H1 (cell line): ENCODE results near the gene NPTX1. TPM values are rescaled to one million over a fixed set of nuclear protein-coding genes. Genes with fewer than 3 reads are reported as not detected.

Experiments used
- CBX5 ChIP-seq: fragments of 300-800, 300-1000 bp; sonication (generic); IDR thresholded peaks from 2 replicates; pipeline ENCODE4 v1.7.1; 2016; ENCODE audit warnings: antibody characterized with exemption, low read length, low read depth
- FOSL1 ChIP-seq: IDR thresholded peaks from 2 replicates; pipeline ENCODE4 v1.6.1; 2011; ENCODE audit warnings: mild to moderate bottlenecking, low read depth, low read length, moderate library complexity; ENCODE audit not compliant: insufficient read depth
- HDAC6 ChIP-seq: IDR thresholded peaks from one replicate; pipeline ENCODE4 v1.7.1; 2012; ENCODE audit warnings: low read depth, mild to moderate bottlenecking, inconsistent platforms, low read length, moderate library complexity
- JUND ChIP-seq: IDR thresholded peaks from 2 replicates; pipeline ENCODE4 v1.6.1; 2011; ENCODE audit warnings: mild to moderate bottlenecking, improper control_type of control experiment, low read length
- RNF2 ChIP-seq: fragments of 200-900, 300-1000 bp; sonication (generic); IDR thresholded peaks from 2 replicates; pipeline ENCODE4 v1.7.1; 2016; ENCODE audit warnings: borderline replicate concordance, low read depth, mild to moderate bottlenecking, antibody characterized with exemption, low read length; ENCODE audit not compliant: poor library complexity, severe bottlenecking; ENCODE audit errors: missing control alignments
- SAP30 ChIP-seq: fragments of 300-600 bp; sonication (generic); IDR thresholded peaks from 2 replicates; pipeline ENCODE4 v1.7.1; 2012; ENCODE audit warnings: low read length, moderate library complexity, mild to moderate bottlenecking, inconsistent platforms; ENCODE audit not compliant: insufficient read depth, insufficient replicate concordance
- TCF12 ChIP-seq: IDR thresholded peaks from 2 replicates; pipeline ENCODE4 v1.6.1; 2011; ENCODE audit warnings: low read depth, mild to moderate bottlenecking, low read length
- YY1 ChIP-seq: IDR thresholded peaks from 2 replicates; pipeline ENCODE4 v1.6.1; 2011; ENCODE audit warnings: low read depth, mild to moderate bottlenecking, low read length
- polyA plus RNA-seq, 7 experiments: library from polyadenylated mRNA; depleted of rRNA in 3 of 7; stranded (reverse) in 5 of 7; unstranded in 2 of 7; fragments of >200 nt in 5 of 7; fragments of 200-250 nt in 2 of 7; gene quantifications; 1 replicate in 5 of 7; 2 replicates in 1 of 7; 4 replicates in 1 of 7; pipeline versions ENCODE4 v1.2.1 to v1.2.3, GENCODE V29; 2011 to 2013; ENCODE audit warnings: missing spikeins in 2 of 7, mixed read lengths in 2 of 7
- total RNA-seq: library from RNA; stranded (reverse); fragmentation: NEBNext Ultra II Directional; extraction: Animal tissue kit (Norgen Biotek cat#: 25700); gene quantifications from 2 replicates; pipeline ENCODE4 v1.2.1, GENCODE V29; 2021
- TF ChIP-seq, protein P1 (sequence below): fragments of 300-600 bp; sonication (generic); IDR thresholded peaks from 2 replicates; pipeline ENCODE4 v1.7.1; 2012; ENCODE audit warnings: low read length, moderate library complexity, mild to moderate bottlenecking, inconsistent platforms; ENCODE audit not compliant: insufficient replicate concordance
- TF ChIP-seq, protein P2 (sequence below): IDR thresholded peaks from 2 replicates; pipeline ENCODE4 v1.6.1; 2012; ENCODE audit warnings: low read length, inconsistent platforms

The NPTX1 gene
- total and polyA plus RNA-seq, 2 of the 8 experiments (the other 6 are each of a cell fraction or from before 2014, with no cell fraction given): 12.0 to 17.9 TPM

DNA sequence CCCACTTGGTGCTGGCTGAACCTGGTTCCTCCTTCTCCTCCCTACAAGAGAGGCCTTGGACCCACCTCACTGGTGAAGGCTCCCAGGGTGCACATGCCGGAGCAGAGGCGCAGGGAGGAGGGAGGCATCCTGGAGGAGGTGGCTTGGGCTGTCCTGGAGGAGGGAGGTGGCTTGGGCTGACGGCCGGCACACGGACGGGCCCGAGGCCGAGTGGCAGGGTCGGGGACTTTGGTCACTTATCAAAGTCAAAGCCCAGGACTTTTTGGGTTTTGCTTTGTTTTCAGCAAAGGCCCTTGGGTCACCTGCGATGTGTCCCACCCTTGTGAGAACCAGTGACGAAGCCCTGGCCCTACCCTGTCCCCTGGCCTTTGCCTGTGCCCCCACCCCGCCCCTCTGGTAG lies 32.9 kb downstream of the NPTX1 start (continued):
- TF ChIP-seq, protein P1, sequence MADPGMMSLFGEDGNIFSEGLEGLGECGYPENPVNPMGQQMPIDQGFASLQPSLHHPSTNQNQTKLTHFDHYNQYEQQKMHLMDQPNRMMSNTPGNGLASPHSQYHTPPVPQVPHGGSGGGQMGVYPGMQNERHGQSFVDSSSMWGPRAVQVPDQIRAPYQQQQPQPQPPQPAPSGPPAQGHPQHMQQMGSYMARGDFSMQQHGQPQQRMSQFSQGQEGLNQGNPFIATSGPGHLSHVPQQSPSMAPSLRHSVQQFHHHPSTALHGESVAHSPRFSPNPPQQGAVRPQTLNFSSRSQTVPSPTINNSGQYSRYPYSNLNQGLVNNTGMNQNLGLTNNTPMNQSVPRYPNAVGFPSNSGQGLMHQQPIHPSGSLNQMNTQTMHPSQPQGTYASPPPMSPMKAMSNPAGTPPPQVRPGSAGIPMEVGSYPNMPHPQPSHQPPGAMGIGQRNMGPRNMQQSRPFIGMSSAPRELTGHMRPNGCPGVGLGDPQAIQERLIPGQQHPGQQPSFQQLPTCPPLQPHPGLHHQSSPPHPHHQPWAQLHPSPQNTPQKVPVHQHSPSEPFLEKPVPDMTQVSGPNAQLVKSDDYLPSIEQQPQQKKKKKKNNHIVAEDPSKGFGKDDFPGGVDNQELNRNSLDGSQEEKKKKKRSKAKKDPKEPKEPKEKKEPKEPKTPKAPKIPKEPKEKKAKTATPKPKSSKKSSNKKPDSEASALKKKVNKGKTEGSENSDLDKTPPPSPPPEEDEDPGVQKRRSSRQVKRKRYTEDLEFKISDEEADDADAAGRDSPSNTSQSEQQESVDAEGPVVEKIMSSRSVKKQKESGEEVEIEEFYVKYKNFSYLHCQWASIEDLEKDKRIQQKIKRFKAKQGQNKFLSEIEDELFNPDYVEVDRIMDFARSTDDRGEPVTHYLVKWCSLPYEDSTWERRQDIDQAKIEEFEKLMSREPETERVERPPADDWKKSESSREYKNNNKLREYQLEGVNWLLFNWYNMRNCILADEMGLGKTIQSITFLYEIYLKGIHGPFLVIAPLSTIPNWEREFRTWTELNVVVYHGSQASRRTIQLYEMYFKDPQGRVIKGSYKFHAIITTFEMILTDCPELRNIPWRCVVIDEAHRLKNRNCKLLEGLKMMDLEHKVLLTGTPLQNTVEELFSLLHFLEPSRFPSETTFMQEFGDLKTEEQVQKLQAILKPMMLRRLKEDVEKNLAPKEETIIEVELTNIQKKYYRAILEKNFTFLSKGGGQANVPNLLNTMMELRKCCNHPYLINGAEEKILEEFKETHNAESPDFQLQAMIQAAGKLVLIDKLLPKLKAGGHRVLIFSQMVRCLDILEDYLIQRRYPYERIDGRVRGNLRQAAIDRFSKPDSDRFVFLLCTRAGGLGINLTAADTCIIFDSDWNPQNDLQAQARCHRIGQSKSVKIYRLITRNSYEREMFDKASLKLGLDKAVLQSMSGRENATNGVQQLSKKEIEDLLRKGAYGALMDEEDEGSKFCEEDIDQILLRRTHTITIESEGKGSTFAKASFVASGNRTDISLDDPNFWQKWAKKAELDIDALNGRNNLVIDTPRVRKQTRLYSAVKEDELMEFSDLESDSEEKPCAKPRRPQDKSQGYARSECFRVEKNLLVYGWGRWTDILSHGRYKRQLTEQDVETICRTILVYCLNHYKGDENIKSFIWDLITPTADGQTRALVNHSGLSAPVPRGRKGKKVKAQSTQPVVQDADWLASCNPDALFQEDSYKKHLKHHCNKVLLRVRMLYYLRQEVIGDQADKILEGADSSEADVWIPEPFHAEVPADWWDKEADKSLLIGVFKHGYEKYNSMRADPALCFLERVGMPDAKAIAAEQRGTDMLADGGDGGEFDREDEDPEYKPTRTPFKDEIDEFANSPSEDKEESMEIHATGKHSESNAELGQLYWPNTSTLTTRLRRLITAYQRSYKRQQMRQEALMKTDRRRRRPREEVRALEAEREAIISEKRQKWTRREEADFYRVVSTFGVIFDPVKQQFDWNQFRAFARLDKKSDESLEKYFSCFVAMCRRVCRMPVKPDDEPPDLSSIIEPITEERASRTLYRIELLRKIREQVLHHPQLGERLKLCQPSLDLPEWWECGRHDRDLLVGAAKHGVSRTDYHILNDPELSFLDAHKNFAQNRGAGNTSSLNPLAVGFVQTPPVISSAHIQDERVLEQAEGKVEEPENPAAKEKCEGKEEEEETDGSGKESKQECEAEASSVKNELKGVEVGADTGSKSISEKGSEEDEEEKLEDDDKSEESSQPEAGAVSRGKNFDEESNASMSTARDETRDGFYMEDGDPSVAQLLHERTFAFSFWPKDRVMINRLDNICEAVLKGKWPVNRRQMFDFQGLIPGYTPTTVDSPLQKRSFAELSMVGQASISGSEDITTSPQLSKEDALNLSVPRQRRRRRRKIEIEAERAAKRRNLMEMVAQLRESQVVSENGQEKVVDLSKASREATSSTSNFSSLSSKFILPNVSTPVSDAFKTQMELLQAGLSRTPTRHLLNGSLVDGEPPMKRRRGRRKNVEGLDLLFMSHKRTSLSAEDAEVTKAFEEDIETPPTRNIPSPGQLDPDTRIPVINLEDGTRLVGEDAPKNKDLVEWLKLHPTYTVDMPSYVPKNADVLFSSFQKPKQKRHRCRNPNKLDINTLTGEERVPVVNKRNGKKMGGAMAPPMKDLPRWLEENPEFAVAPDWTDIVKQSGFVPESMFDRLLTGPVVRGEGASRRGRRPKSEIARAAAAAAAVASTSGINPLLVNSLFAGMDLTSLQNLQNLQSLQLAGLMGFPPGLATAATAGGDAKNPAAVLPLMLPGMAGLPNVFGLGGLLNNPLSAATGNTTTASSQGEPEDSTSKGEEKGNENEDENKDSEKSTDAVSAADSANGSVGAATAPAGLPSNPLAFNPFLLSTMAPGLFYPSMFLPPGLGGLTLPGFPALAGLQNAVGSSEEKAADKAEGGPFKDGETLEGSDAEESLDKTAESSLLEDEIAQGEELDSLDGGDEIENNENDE: no peak
- TF ChIP-seq HDAC6 (no peak), CBX5 (no peak), YY1 (no peak), SAP30 (no peak), FOSL1 (no peak), JUND (no peak), TCF12 (no peak), RNF2 (no peak)
- TF ChIP-seq, protein P2, sequence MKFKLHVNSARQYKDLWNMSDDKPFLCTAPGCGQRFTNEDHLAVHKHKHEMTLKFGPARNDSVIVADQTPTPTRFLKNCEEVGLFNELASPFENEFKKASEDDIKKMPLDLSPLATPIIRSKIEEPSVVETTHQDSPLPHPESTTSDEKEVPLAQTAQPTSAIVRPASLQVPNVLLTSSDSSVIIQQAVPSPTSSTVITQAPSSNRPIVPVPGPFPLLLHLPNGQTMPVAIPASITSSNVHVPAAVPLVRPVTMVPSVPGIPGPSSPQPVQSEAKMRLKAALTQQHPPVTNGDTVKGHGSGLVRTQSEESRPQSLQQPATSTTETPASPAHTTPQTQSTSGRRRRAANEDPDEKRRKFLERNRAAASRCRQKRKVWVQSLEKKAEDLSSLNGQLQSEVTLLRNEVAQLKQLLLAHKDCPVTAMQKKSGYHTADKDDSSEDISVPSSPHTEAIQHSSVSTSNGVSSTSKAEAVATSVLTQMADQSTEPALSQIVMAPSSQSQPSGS: no peak
